GM21360 (cell line): ENCODE data around the gene CRABP1.

Experiments used
- ATAC-seq: cut with Tn5 transposase; IDR thresholded peaks from one replicate; pipeline ENCODE4 v1.9.1; 2021; ENCODE audit warnings: mild to moderate bottlenecking, moderate library complexity; ENCODE audit not compliant: unreplicated experiment

Gene CRABP1

GRCh38 chr15:78343276-78344060 lies 3.3 kb downstream of the CRABP1 start:
- no peak for ATAC-seq

DNA sequence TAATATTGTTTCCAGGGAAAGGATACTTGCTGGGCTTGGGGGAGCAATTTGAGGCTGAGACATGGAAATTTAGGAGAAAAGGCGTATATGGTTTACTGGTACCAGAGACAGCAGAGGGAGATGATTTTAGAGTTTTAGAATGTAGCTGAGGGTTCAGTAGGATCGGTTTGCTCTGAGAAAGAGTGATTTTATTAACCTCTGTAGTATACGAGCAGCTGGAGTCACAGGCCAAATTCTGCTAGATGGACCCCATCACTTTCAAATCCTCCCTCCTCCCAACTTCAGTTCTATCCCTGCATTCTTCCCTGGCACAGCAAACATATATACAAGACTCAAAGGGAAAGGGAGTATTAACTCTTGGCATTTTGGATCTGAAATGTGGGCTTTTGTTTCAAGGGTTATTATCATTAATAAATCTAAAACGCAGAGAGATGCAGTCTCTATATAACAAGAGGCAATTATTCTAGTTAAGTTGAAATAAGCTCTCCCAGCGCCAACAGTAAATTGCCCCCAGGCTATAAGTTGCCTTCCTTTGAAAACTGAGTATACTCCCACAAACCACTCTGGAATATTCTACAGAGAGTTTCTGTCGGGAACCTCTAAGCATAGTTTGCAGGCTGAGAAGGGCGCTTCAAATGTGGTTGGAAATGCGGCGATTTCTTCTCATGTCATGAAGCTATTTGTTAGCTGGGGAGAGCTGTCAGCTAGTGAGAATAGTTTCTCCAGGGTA lies 5.4 kb downstream of the CRABP1 start:
- ATAC-seq, result no peak

- no peak for ATAC-seq
Measured at GRCh38 chr15:78347586-78348543, 7.7 kb downstream of the CRABP1 start.

DNA sequence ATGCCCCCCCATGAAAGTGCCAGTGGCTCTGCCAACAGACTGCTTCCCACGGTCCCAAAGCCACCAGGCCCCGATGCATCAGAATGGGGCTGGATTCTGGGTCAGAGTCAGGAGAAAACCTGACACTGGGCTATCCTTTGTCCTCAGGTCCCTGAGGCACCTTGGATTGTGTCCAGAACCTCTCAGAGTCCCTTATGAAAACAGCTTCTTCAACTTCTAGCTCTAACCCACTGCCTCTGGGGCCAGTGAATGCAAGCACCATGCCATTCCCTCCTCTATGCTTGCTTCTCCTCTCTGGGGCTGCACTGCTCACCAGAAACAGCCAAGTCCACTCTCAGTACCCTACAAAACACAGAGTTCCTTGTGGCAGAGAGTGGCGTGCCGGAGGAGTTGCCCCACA lies 9.9 kb downstream of the CRABP1 start:
- ATAC-seq, result no peak

DNA sequence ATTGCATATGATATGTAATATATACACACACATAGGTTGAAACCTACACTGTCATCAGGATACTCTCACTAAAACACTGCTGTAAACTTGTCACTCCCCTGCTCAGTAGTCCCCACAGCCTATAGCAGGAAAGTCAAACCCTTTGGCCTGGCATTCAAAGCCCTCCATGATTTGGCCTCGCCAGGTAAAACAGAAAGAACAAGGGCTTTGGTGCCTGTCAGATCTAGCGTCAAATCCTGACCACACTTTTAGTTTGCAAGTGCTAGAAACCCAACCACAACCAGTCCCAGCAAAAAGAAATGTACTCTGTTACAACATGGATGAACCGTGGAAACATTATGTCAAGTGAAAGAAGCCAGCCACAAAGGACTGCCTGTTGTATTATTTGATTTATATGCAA lies 11.4 kb downstream of the CRABP1 start:
- ATAC-seq, result no peak

- no peak for ATAC-seq
Measured at GRCh38 chr15:78353093-78353492, 12.9 kb downstream of the CRABP1 start.

- no peak for ATAC-seq
Measured at GRCh38 chr15:78355177-78355576, 15.0 kb downstream of the CRABP1 start.

DNA sequence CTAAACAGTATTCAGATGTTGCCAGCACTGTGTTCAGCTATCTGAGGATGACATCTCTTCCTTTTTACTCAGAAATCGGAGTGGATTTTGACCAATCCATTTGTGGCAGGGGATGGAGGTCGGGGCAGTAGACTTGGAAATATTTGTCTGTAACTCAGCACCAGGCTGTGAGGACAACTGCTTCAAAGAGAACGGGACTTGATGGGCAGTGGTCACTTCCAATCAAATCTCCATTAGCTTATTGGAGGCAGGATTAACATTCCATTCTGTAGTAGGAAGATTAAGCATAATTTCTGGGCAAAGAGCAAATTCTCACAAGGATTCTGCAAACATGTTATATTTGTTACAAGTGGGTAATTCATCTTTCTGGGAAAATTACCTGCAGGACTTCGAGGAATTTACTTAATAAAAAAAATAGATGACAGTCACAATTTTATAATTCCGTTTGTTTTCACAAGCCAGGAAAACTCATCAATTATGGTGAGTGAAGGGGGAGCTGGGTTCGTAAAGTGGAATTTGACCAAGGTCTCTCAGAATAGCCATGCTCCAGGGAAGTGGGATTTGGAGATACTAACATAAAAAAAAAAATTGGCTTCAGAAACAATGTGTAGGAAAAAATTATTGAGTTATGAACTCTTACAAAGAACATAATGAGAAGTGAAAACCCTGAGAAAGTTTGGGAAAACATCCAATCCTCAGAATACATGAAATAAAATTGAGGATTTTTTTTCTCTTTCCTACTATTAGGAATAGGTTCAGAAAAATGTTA lies 18.1 kb downstream of the CRABP1 start:
- no peak for ATAC-seq

DNA sequence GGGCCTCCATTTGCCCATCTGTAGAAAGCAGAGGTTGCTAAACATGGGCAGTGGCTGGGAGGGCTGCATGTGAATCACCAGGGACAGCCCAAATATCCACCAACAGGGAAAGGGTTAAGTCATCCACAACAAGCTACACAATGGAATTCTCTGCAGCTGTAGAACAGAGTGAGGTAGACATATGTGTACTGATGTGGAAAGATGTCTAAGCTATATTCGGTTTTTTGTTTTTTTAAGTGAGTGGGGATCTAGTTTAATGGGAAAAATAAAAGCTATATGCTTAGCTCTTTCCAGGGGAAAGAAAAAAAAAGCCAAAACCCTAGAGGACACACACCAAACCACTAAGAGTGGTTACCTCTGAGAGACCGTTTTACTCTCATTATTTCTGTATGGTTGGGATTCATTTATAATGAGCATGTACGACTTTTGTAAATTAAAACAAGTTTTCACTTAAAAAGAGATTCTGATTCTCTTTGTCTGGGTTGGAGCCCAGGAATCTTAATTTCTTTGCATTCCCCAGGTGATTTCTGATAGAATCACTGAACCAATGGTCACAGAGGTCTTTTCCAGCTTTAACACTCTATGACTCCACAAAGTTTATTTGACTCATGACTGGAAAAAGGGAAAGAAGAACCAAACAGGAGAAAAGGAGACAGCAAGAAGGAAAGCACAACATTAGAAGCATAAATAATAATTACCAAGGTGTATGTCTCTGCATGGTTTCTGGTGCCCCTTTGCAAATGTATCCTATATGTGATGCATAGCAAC lies 19.1 kb downstream of the CRABP1 start:
- ATAC-seq, result no peak

DNA sequence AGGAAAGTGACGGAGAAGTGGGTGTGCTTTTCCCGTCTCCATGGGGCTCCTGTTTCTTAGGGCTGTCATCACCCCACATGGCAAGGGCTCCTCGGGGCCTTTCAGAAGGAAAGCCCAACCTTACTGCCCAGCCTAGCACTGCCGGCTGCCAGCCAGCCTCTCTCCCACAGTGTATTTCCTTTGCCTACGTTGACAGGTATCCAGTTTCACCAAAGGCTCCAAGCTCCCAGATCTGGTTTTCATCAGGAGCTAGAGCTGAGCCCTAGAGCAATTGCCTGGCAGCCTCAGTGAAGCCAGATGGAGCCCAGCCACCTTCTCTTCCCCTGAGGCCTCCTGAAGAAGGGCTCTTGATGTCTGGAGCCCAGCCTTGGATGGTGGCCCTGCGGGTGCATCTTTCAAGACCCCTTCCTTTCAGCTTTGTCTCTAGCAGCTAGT lies 20.2 kb downstream of the CRABP1 start:
- ATAC-seq, result no peak

GRCh38 chr15:78360958-78361718 lies 21.0 kb downstream of the CRABP1 start:
- no peak for ATAC-seq

- ATAC-seq, result no peak
Measured at GRCh38 chr15:78361771-78362506, 21.8 kb downstream of the CRABP1 start.

GRCh38 chr15:78362716-78363380 lies 22.7 kb downstream of the CRABP1 start:
- ATAC-seq, result no peak

- no peak for ATAC-seq
Measured at GRCh38 chr15:78363381-78363734, 23.2 kb downstream of the CRABP1 start.

DNA sequence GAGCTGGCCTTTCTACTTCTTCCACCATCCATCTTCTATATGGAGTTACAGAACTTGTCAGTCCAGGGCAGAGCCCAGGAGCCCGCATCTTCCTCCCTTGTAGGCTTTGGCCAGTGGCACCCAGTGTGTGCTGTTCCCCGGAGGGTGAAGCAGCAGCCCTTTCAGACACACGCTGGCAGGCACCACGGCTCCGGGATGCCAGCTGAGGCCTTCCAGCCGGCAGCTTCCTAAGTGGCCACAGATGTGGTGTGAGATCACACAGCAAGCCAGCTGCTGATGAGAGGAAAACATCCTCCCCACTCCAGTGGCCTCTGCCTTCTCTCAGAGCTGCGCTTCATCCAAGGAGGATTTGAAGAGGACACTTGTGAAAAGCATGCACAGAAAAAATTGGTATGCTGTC lies 24.1 kb downstream of the CRABP1 start:
- ATAC-seq, result no peak

DNA sequence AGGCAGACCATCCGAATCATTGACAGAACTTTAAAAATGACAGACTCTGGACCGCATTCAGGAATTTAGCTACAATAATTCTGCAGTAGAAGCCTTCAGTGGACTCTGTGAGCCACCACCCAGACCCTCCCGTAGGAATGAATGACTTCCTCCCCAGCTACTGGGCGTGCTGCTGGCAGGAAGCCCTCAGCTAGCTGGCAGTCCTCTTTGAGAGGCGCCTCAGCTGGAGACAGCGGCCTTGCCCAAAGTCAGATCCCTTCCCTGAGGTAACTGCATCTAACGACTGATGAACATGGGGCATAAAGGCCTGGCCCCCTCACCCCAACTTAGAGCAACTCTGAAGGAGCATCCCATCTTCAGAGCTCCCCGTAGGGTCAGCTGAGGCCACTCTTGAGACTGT lies 25.8 kb downstream of the CRABP1 start:
- ATAC-seq, result no peak

- no peak for ATAC-seq
Measured at GRCh38 chr15:78366342-78366741, 26.2 kb downstream of the CRABP1 start.

DNA sequence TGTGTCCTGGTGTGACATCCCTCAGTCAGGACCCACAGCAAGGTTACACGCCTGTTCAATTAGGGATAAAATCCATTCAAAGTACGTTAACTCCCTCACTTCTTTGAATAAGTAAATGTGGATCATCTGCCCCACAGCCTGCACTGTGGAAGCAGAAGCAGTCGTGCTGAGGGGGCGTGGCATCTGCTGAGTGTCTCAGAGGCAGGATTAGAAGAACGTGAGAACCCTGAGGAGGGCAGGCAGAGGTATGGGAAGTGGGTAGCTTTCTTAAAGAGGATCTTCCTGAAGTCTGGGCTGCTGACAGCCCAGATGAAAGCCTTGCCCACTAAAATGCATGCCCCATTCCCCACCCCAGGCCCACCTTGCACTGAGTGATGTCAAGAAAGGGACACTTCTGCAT lies 28.5 kb downstream of the CRABP1 start:
- ATAC-seq, result no peak
